Measurements from ENCODE around the gene LMNB1.

LMNB1 gene

DNA sequence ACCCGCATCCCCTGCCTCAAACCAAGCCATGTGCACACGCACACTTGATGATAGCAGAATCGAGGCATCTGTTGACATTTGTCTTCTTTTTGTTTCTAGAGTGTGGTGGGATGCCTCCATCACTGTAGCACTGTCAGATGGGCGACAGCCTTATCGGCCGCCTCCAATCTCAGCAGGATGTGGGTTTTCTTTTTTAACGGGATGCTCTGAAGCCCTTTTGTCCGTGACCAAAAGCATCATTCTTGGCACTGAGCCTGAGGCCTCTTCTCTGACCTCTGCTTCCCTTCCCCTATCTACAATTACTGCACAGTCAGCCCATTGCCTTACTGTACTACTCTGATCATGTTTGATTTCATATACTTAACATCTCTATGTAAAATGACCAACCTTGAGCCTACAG, 78.3 kb downstream of the LMNB1 start:
- DNase-seq (ENCODE audit: low read depth), result no peak

DNA sequence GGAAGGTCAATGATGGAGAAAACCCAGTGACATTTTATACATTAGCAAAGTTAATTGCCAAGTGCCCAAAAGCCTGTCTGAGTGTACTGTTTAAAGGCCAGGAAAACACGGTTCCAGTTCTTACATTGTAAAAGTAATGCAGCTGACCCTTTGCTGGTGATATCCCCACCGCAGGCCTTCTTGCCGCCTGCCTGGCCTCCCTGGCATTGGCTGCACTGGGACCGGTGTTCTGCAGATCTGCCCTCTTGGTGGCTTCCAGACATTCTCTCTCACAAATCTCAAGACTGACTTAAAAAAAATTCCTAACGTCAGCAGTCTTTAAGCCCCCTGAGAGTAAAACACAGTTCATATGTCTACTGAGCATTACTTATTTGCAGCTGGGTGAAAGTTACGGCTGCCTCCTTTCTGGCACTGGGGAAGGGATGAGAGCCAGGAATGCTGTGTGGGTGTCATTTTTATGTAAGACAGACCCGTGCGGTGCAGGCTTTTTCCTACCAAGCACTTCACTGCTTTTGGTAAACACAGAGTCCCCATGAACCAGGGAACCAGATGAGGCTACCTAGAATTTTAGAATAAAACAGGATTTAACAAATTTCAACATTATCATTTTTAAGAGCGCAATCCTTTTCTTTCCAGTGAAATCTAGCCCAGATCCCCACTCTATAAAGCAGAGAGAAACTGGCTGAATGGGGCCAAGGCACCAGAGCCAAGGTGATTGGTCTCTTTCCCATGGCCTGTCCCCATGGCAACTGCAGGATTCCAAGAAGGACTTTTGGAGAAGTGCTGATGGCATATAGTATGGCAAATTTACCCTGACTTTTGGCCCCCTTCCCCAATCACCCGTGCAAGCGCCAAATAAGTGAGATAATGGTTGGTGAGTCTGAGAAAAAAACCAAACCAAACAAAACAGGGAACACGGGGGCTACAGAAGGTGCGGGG, 80.8 kb downstream of the LMNB1 start:
- DNase-seq (ENCODE audit: low read depth), result no peak

DNA sequence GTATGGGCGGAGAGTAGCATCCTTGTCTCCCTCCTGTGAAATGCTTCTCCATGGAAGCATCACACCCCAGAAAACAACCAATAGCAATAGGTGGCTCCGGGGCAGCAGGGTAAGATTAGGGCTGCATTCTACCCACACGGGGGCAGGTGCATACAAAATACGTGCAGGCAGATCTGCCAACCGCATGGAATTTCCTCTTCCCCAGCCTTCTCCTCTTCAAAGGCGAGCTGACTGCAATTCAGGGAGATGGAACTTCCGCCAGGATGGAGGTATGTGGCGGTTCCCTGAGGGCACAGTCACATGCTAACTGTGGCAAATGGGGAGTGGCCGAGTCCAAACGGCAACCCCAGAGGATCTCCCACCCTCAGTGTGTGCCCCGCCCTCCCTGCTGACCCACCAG, 81.5 kb downstream of the LMNB1 start:
- no peak for DNase-seq (ENCODE audit: low read depth)

DNA sequence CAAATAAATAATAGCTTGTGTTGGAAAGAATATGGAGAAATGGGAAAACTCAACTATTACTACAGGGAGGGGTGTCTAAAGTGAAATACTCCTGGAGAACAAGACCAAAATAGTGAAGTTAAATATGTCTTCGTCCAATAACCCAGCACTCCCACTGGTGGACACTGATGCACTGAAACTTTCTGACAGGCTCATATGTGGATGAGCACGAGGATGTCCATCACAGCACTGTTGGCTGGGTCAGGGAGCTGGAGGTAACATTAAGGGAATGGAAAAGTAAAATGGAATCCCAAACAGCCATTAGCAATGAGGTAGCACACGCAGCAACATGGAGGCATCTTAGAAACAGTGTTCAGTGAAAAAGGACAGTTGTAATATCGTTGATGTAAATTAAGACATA, 86.5 kb downstream of the LMNB1 start:
- no peak for DNase-seq (ENCODE audit: low read depth)

GRCh38 chr5:126864042-126864688, 87.2 kb downstream of the LMNB1 start:
- DNase-seq (ENCODE audit: low read depth), result no peak

DNA sequence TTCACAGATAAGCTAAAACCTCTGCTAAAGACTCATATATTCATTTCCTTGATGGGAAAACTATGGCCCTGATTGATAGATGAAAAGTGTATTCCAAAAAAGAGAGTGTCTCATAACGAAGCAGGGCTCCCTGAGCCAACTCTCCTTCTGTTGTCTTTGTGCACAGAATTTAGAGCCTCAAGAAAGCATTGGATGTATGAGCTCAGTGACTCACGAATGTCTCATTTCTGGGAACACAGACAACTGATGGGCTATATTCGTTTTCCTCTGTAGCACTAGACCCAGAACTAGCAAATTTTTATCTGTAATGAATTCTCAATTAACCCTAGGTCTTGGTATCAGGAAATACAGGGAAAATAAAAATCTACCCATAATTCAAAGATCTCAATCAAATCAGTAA, 88.4 kb downstream of the LMNB1 start:
- DNase-seq (ENCODE audit: low read depth), result no peak

DNA sequence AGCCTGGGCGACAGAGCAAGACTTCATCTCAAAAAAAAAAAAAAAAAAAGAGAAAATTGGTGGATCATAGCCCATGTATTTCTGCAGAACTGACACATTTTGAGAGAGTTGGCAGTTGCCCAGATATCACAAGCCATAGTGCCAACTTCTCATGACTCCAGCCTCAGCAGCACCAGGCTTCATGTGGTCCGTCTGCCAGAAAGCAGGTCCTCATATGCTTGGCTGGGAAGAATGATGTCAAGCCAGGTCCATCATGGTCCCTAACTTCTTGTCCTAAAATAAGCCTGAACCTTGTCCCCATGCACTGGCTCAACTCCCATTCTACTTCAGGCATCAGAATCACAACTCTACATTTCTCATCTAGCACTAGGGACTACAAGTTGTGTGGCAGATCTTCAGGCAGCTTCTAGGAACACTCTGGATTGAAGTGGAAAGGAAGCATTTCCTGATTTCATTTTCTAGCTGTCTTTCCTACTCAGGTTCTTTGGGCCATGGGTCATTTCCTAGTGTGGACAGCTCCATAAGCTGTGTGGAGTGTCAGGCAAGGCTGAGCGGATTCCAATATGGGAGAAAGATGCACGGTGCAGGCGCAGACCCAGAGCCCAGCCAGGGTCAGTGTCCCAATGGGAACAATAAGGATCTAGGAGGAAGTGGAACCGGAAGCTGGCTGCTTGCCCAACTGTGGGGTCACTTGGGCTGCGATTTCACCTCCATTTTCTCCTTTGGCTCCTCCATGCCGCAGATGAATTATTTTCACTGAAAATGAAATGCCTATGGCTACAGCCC, 90.1 kb downstream of the LMNB1 start:
- DNase-seq (ENCODE audit: low read depth), result no peak

DNA sequence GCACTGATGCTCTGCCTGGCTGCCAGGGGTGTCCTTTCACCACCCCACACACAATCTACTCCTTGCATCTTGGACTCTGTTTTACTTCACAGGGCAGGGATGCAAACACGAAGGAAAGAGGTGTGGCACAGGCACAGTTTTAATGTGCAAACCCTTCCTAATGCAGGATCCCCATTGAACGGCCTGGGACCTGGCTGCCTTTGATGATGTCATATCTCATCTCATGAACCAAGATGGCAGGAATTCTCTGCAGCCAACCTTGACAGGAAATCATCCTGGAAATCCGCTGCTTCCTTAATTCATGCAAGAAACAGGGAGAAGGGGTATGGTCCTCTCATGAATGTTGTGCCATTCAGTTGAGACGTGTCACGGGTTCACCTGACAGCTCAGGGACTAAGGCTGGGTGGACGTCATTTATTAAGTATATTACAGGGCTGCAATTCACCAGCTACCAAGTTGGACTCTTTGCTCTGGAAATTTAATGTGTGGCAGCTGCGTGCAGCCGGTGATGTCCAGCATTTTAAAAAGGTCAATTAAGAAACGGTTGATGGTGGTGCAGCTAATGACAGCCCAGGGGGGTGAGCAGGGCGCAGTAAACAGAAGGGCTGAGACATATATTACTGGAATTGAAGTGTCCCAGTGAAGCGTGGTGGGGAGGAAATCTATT, 91.5 kb downstream of the LMNB1 start:
- no peak for DNase-seq (ENCODE audit: low read depth)

- DNase-seq (ENCODE audit: low read depth), result no peak
These were observed 92.1 kb downstream of the LMNB1 start for GRCh38 chr5:126869005-126869451.

DNA sequence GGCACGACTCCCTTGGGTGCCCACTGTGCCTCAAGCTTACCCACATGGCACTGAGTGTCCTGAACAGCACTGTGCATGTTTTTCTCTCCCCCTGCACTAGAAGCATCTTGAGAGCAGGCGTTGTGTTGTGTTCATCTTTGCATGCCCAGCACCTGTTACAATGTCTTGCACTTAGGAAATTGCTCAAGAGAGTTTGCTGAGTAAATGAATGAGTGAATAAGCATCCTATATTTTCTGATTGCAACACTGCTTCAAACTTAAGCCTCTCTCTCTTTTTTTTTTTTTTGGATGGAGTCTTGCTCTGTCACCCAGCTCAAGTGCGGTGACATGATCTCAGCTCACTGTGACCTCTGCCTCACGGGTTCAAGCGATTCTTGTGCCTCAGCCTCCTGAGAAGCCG, 94.5 kb downstream of the LMNB1 start:
- no peak for DNase-seq (ENCODE audit: low read depth)

DNA sequence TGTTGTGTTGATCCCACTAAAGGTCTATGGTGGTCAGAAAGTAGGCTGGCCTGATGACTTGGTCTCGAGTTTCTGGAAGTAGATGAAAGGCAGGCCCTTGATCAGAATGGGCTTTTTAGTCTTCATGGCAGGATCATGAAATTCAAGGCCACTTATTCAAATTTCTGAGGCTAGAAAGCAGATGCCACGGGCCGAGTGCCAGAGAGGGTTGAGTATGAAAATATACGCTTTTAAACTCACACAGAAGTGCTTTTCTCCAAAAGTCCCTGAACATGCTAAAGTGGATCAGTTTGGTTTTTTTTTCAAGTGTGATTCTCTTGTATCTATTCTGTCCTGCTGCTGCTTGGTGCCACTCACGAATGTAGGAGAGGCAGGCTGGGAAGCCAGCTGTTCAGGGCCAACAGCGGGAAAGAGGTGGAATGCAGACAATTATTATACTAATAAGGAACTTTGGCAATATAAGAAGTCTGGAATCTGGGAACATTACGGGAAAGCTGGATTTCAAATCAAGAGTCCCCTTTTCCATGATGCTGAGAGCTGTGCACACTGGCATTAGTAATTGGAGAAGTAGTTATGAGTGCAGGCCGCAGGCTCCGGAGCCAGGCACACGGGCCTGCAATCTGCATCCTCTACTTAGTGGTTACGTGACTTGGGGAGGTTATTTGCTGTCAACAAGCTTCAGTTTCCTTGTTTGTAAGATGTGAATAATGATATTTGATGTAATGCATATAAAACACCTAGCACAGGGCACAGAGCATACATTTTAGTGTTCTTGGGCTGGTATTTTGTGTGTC, 95.8 kb downstream of the LMNB1 start:
- DNase-seq (ENCODE audit: low read depth), result no peak

DNA sequence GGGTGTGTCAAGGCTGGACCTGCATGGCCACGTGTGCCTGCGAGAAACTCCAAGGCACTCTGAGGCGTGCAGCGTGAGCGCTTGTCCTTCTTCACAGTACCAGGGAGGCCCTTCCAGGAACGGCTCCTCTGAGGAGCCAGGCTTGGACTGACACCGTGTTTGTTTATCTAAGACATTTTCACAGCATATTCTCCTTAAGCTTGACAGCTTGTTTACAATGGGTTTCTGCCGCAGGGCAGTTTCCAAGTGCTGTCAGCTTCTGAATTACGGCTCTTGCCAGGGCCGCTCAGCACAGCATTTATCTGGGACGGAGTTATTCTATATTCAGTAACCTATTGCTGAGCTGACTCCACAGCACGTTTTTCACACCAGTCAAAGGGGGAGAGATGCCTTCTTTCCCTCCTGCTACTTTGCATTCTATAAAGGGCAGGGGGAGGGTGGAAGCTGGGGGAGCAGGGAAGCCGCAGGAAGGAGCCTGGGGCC, 98.4 kb downstream of the LMNB1 start:
- DNase-seq (ENCODE audit: low read depth), result no peak

DNA sequence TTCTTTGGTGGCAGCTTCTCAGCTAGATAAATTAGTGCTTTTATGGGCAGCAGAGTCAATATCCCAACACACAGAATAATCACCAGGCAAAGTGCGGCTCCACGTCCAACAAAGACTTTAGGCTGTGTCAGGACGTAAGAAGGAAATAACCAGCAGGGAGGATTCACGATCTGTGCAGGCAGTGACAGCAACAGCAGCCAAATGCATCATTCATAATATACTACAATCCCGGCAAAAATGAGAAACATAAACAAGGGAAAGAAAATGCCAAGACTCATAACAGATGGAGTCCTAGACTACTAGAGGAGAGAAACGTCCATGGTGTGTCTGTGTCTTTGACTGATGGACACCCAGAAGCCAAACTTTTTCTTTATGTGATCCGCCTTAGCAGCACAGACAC, 100.7 kb downstream of the LMNB1 start:
- no peak for DNase-seq (ENCODE audit: low read depth)

DNA sequence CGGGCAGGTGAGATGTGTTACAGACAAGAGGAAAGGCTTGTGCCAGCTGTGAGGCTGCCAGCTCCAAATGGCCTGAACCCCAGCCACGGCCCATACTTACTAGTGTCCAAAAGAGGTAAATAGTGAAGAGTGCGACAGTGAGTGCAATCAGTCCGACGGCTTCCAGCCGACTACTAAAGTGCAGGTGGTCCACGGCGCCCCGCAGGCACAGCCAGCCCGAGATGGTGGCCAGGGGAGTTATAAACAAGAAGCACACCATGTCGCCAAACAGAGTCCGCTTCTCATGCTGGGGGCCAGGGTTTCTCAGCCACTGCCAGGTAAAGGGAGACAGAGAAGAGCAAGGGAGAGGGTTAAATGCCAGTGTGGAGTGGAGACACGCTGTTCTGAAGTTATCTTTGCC, 101.1 kb downstream of the LMNB1 start:
- DNase-seq (ENCODE audit: low read depth), result no peak

DNA sequence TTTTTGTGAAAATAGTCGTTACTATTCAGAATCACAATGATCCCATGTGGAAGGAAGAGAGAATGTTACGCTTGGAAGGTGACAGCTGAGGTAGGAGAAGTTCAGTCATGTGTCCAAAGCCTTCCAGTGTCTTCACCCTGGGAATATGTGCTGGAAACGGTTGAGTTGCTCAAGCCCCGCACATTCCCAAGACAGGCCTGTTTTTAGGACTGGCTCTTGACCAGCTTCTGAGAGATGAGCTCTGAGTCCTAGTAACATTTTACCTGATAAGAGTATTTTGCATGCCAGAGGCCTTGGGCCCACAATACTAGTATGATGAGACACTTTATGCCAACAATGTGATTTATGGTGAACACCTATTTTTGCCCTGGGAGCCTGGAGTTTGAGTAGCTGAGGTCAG, 101.7 kb downstream of the LMNB1 start:
- no peak for DNase-seq (ENCODE audit: low read depth)

GRCh38 chr5:126881821-126882600, 105.1 kb downstream of the LMNB1 start:
- no peak for DNase-seq (ENCODE audit: low read depth)

DNA sequence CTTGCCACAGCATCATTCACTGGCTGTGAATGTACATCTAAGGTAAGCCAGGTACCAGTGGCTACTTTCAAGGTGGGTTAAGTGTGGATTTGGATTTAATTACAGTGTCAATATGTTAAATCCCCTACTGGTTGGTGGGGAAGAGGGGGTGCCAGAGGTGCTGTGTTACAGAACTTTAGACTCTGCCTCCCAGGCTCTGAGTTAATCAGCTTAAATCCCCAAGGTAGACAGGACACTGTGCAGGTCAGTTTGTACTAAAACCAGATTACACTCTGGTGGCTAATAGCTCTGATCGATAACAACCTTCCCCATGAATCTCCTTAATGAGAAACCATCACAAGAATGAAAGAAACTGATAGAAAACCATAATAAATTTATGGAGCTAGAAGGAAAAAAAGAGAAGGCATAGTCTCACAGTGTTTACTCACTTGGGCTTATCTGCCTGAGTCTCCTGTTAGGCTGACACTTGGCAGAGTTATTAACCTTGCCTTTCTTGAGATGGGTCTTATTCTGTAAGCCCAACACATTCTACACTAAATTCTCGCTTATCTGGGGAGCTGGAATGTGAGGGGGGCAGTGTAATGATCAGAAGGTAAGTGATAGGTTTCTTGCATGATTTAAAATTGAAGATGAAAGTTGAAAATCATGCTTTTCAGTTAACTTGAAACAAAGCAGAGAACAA, 106.8 kb downstream of the LMNB1 start:
- DNase-seq (ENCODE audit: low read depth), result no peak

GRCh38 chr5:126884269-126884819, 107.4 kb downstream of the LMNB1 start:
- peak; percentile 51 for DNase-seq (ENCODE audit: low read depth)
